NB4 (cell line): ENCODE results near the gene REC114.

ENCODE experiments used
- POLR2A ChIP-seq: IDR thresholded peaks from 2 replicates; pipeline ENCODE4 v1.6.1; 2011; ENCODE audit warnings: mild to moderate bottlenecking; ENCODE audit not compliant: insufficient read length; ENCODE audit errors: extremely low read depth
- TF ChIP-seq, protein P1 (sequence below): IDR thresholded peaks from one replicate; pipeline ENCODE4 v1.5.1; 2012; ENCODE audit warnings: low read depth, low read length
- TF ChIP-seq, protein P2 (sequence below): IDR thresholded peaks from 2 replicates; pipeline ENCODE4 v1.6.1; 2011; ENCODE audit warnings: low read depth, low read length

DNA sequence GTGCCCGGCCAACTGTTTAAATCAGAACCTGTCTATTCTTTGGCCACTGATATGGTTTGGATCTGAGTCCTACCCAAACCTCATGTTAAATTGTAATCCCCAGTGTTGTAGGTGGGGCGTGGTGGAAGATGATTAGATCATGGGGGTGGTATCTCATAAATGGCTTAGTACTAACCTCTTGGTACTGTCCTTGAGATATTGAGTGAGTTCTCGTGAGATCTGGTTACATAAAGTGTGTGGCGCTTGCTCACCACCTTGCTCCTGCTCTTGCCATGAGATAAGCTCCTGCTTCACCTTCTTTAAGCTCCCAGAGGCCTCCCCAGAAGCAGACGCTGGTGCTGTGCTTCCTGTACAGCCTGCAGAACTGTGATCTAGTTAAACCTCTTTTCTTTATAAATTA is 42.4 kb downstream of the REC114 start:
- TF ChIP-seq, protein P1, sequence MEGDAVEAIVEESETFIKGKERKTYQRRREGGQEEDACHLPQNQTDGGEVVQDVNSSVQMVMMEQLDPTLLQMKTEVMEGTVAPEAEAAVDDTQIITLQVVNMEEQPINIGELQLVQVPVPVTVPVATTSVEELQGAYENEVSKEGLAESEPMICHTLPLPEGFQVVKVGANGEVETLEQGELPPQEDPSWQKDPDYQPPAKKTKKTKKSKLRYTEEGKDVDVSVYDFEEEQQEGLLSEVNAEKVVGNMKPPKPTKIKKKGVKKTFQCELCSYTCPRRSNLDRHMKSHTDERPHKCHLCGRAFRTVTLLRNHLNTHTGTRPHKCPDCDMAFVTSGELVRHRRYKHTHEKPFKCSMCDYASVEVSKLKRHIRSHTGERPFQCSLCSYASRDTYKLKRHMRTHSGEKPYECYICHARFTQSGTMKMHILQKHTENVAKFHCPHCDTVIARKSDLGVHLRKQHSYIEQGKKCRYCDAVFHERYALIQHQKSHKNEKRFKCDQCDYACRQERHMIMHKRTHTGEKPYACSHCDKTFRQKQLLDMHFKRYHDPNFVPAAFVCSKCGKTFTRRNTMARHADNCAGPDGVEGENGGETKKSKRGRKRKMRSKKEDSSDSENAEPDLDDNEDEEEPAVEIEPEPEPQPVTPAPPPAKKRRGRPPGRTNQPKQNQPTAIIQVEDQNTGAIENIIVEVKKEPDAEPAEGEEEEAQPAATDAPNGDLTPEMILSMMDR: no peak
- TF ChIP-seq, protein P2, sequence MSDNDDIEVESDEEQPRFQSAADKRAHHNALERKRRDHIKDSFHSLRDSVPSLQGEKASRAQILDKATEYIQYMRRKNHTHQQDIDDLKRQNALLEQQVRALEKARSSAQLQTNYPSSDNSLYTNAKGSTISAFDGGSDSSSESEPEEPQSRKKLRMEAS: no peak
- TF ChIP-seq POLR2A: no peak
